HG03066 (cell line): ENCODE results near the gene MCOLN1.

Experiments
- ATAC-seq: cut with Tn5 transposase; IDR thresholded peaks from one replicate; pipeline ENCODE4 v1.9.1; 2021; ENCODE audit warnings: low read depth; ENCODE audit not compliant: unreplicated experiment

Gene MCOLN1

DNA sequence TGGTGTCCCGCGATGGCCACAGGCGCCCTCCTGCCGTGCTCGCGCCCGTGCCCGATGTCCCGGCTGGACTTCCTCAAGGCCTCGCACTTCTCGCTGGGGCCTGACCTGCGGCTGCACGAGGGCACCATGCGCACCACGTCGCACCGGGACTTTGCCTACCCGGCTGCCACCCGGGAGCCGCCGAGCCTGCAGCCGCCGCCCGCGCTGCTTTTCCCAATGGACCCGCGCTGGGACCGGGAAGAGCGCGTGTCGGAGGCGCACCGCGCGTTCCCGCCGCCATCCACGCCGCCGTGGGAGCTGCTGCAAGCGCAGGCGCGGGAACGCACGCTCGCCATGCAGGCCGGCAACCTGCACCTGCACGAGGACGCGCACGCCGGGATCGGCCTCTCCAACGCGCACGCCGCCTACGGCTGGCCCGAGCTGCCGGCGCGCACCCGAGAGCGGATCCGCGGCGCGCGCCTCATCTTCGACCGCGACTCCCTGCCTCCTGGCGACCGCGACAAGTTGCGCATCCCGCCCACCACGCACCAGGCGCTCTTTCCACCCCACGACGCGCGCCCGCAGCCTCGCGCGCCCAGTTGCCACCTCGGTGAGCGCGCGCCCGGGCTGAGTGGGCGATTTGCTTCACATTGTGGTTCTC lies 21.5 kb upstream of the MCOLN1 start:
- ATAC-seq, result no peak

DNA sequence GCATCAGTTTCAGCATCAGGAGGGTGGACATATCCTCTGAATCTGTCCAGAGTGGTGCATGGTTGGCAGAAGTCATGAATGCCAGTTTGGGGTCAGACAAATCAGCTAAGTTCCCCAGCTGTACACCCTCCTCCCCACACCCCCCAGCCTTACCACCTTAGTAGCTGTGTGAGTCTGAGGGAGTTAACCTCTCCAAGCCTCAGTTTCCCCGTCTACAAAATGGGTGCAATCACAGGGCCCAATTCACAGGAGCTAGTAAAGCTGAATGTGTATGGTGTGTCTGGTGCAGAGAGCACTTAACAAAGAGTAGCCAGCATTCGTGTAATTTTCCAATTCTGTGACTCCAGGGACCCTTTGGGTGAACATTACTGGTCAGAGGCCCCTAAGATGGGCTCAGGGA lies 19.9 kb upstream of the MCOLN1 start:
- ATAC-seq, result no peak

DNA sequence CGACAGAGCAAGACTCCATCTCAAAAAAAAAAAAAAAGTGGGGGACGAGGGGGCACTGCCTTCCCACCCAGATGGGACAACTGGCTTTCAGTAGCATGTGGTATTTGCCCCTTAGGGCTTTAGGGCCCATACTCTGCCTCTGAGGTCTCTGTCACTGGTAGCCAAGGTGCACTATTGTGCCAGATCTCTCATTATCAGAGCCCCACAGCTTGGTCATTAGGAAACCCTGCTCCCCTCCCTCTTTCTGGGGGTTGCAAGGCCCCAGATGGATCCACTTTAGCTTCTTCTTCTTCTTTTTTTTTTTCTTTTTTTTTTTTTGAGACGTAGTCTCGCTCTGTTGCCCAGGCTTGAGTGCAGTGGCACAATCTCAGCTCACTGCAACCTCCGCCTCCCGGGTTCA lies 17.7 kb upstream of the MCOLN1 start:
- ATAC-seq, result no peak

DNA sequence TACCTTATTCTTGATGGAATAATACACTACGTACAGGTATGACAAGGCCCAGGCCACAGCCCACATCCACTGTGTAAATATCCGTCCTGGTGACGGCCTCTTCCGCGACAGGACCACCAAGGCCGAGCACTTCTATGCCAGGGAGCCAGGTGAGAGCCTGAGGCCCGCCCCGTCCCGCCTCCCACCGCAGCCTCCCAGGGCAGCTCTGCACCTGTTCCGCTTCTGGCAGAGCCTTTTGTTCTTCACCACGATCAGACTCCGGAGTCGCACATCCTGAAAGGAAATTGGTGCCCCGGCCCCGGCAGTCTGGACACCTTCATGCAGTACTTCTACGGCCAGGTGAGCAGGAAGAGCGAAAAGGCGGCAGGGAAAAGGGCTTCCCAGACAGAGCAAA lies 17.1 kb upstream of the MCOLN1 start:
- no peak for ATAC-seq

DNA sequence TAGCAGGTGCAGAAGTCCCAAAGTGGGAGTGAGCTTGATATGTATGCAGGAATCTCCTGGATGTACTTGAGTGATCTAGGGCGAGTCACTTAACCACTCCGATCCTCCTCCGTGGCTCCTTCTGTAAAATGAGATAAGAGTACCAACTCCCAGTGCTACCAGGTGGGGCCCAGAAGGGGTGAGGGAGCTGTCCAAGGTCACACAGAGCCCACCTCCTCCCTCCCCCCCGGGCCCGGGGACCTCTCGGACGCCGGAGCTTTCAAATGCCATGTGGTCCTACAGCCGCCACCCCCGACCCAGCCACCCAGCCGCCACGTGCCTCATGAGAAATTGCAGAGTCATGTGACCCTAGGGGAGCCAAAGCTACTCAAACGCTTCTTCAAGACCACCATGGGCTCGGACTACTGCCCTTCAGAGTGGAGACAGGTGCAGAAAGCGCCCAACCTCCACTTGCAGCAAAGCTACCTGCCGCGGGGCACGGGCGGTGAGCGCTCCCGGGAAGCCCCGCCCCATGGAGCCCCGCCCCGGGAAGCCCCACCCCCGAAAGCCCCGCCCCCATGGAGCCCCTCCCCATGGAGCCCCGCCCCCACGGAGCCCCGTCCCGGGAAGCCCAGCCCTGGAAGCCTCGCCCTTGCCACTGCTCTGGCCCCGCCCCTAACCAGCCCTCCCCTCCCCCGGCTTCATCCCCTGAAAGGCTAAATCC lies 16.6 kb upstream of the MCOLN1 start:
- ATAC-seq, result no peak

DNA sequence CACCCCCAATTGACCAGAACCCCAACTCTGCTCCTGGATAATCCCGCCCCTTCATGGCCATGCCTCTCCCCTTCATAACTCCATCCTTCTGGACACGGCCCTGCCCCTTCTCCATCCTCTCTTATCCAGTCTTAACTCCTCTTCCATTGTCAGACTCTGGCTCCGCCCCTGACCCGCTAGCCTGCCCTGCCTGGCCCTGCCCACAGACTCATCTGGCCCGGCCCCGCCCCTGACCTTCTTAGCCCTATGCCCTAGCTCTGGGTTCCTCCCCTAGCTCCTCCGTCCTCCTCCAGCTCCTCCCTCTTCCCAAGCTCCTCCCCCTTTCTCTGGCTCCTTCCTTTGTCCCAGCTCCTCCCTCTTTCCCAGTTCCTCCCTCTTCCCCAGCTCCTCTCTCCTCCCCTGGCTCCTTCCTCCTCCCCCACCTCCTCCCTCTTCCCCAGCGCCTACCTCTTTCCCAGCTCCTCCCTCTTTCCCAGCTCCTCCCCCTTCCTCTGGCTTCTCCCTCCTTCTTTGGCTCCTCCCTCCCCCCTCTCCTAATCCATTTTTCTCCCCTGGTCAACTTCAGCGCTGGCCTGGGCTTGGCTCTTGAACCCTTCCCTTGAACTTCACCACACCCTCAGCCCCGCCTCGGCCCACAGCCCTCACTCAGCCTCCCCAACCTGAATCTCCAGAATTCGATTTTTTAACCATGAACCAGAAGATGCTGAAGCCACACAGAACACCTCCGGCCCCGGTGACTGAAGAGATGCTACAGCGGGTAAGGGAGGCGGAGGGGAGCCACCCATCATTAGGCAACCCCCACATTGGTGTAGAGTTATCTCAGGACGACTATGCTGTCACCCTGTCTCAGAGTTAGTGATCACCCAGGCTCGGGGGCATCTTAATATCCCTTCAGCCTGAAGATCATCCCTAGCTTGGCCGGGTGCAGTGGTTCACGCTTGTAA lies 15.8 kb upstream of the MCOLN1 start:
- no peak for ATAC-seq

DNA sequence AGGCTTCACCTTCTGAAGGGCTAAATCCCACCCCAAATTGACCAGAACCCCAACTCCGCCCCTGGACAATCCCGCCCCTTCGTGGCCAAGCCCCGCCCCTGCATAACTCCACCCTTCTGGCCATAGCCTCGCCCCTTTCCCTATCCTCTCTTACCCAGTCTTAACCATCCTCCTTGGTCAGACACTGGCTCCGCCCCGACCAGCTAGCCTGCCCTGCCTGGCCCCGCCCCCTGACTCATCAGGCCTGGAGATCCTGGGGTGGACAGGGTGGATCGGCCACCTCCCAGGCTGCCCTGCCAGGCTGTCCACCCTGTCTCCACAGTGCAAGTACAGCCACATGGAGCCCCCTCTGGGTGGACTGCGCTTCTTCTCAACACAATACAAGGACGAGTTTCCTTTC lies 14.5 kb upstream of the MCOLN1 start:
- no peak for ATAC-seq

DNA sequence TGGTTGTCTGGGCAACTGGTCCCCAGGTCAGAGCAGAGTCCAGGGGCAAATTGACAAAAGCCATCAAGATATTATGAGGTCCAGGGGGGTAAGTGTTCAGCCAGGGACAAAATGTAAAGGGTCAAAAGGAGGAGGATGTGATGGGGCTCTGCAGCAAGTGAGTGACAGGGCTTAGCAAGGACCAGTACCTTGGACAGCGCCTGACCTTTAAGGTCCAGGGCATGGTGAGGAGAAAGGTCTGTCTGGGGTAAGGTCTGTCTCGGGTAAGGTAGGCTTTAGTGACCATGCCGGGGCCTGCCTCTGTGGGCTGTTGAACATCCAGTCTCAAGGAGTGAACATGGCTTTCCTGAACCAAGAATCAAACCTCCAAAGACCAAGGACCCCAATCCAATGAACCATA lies 12.8 kb upstream of the MCOLN1 start:
- ATAC-seq, result no peak

DNA sequence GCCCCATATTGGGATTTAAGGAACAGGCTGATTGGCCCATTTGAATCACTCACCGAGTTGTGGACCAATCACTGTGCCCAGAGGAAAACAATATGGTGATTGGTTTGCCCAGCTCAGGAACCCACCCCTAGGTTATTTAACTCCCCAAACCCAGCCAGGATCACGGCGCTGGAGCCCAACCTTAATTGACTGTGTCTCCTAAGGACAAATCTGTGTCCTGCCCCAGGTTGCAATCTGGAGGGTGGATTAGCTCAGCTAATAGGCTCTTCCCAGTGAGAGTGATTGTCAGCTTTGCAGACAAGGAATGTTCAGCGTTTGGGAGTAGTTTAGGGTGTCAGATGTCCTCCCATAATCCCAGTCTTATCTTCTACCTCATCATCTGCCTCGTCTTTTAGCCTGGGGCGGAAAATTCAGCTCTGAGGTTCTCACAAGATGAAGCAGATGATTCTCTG lies 10.0 kb upstream of the MCOLN1 start:
- ATAC-seq, result no peak

DNA sequence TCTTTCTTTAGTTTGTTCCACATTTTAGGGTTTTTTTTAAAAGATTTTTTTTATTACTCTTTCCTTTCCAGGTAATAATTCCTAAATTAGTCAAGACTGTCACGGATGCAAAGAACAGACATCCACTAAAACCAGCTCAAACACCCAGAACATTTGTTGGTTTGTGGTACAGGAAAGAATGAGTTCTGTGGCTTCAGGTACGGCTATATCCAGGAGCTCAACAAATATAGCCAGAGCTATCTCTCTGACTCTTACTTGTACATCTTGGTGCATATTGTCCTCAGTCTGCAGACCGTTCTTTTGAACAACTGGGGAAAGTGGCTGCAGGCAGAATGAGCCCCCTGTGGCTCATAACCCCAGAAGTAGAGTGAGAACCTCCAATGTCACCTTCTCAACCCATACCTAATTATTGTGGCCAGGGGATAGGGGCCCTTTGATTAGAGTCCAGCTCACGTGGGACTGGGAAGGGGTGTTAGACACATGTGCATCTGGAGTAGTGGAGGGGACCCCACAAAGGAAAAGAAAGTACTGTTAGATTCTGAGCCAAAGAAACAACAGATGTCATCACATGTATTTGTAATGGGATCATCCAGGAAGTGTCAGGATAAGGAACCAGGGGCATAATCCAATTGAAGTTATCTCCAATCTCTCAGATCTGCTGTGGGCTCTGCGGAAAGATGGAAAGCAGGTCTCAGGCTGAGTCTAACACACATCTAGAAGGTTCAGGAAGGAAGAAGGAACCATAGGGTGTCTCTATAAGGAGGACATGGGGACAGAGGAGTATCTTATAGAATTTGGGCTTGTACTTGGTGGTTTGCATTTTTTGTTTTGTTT lies 8.4 kb upstream of the MCOLN1 start:
- ATAC-seq, result no peak

DNA sequence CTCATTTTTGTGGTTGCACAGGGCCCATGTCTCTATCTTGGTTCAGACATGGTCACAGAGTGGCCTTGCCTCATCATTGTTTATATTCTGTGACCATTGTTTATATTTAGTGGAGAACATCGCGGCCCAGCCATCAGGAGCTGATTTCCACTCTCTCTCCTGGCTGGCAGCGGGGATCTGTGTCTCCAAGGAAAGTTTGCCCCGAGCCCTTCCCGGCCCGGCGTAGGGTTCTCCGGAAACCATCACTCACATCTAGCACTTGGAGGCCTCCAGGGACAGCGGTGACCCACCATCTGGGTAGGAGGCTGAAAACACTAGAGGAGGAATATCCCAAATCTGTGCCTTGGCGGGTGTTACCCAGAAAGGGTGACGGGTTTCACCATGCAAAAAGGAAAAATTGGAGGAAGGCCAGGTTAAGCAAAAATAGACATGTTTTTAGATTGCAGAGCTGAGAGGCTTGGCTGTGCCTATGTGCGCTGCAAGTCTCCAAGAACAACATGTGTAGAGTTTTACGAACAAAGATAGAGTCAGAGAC lies 7.2 kb upstream of the MCOLN1 start:
- ATAC-seq, result no peak

DNA sequence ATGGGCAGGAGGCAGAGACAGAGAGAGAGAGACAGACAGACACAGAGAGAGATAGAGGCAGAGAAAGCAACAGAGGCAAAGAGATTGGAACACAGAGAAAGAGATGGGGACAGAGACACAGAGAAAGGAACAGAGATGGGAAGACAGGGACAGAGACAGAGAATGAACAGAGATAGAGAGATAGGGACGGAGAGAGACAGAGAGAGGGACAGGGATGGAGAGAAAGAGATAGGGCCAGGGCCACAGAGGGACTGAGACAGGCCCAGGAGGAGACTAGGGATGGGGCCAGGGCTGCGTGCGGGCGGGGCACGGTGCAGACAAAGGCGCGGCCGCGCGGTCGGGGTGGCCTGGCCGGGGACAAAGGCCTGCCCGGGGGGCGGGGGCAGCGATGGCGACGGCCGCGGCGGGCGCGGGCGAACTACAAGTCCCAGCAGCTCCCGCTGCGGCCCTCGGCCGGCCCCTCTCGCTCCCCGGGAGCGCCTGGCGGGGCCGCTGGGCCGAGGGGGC lies 6.7 kb upstream of the MCOLN1 start, which contains the start of gene ZNF358:
ZNF358 (plus strand) TSS at position 459 of the 507 bp plus-strand sequence. CDS start 3,140 bp downstream, outside the sequence.
- no peak for ATAC-seq

DNA sequence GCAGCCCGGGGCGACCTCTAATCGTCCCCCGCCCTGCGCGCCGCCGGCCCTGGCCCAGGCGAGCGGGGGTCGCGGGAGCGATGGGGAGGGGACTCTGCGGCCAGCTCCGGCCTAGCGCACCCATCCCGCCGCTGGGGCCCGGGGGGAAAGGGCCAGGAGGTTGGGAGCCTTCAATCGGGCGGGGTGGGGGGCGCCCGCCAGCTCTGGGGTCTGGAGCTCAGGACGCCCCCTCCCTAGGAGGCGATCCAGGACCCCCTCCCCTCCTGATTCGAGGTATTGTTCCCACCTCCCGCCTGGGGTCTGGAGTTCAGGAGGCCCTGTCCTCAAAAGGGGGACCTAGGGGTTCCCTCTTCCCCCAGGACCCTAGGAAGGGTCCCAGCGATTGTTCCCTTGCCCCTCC lies 6.1 kb upstream of the MCOLN1 start:
- ATAC-seq, result no peak

DNA sequence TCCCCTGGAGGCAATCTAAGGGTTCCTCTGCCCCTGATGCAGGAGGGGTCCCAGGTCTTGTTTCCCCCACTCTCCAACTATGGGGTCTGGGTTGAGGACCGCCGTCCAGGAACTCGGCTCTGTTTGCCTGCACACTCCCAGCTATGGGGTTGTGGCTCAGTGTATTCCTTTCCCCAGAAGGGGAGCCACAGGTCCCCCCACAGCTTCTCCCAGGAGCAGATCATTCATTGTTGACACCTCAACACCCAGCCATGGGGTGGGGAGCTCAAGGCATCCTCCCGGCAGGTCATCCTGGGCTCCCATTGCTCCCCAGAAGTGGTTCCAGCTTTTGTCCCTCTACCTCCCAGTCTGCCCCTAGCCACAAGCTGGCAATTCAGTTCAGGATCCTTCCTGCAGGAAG lies 5.5 kb upstream of the MCOLN1 start:
- ATAC-seq, result no peak

DNA sequence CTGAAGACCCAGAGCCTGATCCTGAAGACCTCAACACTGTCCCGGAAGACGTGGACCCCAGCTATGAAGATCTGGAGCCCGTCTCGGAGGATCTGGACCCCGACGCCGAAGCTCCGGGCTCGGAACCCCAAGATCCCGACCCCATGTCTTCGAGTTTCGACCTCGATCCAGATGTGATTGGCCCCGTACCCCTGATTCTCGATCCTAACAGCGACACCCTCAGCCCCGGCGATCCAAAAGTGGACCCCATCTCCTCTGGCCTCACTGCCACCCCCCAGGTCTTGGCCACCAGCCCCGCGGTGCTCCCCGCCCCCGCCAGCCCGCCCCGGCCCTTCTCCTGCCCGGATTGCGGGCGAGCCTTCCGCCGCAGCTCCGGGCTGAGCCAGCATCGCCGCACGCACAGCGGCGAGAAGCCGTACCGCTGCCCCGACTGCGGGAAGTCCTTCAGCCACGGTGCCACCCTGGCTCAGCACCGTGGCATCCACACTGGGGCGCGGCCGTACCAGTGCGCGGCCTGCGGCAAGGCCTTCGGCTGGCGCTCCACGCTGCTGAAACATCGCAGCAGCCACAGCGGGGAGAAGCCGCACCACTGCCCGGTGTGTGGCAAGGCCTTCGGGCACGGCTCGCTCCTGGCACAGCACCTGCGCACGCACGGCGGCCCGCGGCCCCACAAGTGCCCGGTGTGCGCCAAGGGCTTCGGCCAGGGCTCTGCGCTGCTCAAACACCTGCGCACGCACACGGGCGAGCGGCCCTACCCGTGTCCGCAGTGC lies 2.9 kb upstream of the MCOLN1 start:
- ATAC-seq, result no peak

DNA sequence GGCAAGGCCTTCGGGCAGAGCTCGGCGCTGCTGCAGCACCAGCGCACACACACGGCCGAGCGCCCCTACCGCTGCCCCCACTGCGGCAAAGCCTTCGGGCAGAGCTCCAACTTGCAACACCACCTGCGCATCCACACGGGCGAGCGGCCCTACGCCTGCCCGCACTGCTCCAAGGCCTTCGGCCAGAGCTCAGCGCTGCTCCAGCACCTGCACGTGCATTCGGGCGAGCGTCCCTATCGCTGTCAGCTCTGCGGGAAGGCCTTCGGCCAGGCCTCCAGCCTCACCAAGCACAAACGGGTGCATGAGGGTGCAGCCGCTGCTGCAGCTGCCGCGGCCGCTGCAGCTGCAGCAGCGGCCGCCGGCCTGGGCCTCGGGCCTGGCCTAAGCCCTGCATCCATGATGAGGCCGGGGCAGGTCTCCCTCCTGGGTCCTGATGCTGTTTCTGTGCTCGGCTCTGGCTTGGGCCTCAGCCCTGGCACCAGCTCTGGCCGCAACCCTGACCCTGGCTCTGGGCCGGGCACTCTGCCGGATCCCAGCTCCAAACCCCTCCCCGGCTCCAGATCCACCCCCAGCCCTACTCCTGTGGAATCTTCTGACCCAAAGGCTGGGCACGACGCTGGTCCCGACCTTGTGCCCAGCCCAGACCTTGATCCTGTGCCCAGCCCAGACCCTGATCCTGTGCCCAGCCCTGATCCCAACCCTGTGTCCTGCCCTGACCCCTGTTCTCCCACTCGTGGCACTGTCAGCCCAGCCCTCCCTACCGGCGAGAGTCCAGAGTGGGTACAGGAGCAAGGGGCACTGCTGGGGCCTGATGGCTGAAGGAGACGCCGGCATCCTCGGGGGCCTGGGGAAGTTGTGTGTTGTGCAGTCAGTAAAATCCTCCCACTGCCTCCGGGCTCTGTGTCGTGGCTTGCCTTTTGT lies 2.0 kb upstream of the MCOLN1 start:
- no peak for ATAC-seq

DNA sequence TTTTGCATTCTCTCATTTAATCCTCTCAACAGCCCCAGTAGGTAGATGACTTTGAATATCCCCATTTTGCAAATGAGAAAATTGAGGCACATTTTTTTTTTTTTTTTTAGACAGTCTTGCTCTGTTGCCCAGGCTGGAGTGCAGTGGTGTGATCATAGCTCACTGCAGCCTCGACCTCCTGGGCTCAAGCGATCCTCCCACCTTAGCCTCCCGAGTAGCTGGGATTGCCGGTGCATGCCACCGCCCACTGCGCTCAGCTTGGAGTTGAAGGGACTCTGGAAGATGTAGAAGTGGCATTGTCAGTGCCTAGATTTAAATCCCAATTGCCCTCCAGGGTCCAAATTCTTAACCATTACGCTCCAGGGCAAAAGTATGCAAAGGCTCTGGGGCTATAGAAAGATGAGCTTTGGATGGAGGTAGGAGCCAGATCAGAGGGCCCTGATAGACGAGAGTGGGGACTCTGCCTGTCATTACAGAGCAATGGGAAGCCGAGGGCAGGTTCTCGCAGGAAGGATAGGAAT lies 813 bp upstream of the MCOLN1 start:
- ATAC-seq, result no peak
